PFSK-1 (cell line): ENCODE measurements around the gene FA2H.
A peak's percentile ranks its signal among the peaks of the same experiment; 100 is the strongest.

Experiments used
- FOXP2 ChIP-seq: optimal IDR thresholded peaks from 2 replicates; pipeline ENCODE3; 2011; ENCODE audit warnings: borderline replicate concordance, control low read depth, inconsistent platforms; ENCODE audit not compliant: insufficient read depth; ENCODE audit errors: extremely low read length, extremely low read depth
- POLR2AphosphoS5 ChIP-seq: IDR thresholded peaks from 2 replicates; pipeline ENCODE4 v1.6.1; 2012; ENCODE audit warnings: low read depth, mild to moderate bottlenecking, control low read depth, low read length, moderate library complexity
- REST ChIP-seq, 2 experiments: IDR thresholded peaks; 2 replicates each; pipeline versions ENCODE4 v1.6.1 to v1.8.0; 2011 to 2012; ENCODE audit warnings: low read depth in 2 of 2, low read length in 2 of 2, control low read depth in 1 of 2, inconsistent platforms in 1 of 2, mild to moderate bottlenecking in 1 of 2, moderate library complexity in 1 of 2; ENCODE audit not compliant: insufficient read depth in 1 of 2
- SIN3A ChIP-seq: IDR thresholded peaks from 2 replicates; pipeline ENCODE4 v1.6.1; 2012; ENCODE audit warnings: mild to moderate bottlenecking, low read length, moderate library complexity, borderline replicate concordance; ENCODE audit not compliant: insufficient read depth
- TAF1 ChIP-seq: IDR thresholded peaks from 2 replicates; pipeline ENCODE4 v1.6.1; 2012; ENCODE audit warnings: low read length, control low read depth, borderline replicate concordance; ENCODE audit not compliant: insufficient read depth

Gene FA2H

DNA sequence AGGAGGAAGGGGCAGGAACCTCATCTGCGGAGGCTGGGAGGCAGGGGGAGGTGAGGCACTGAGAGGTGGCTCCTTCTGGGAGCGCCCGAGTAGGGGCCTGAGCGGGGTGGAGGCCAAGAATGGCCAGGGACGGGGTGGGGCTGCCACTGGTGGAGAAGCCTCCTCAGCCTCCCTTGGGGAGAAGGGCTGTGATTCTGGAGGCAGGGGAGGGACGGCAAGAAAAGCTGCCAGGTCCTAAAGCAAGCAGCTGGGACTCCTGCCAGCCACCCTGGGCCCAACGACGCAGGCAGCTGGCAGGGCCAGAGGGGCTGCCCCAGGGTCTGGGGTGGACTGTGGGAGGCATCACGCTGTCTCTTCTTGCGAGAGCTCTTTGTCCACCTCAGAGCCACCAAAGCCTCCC lies 61.3 kb downstream of the FA2H start:
- TF ChIP-seq TAF1 (no peak), SIN3A (no peak), REST (IDR thresholded peaks at IDR 0.05; ENCODE audit: insufficient read depth in 1 of 2, low read depth in 2 of 2, low read length in 2 of 2) (no peak)

DNA sequence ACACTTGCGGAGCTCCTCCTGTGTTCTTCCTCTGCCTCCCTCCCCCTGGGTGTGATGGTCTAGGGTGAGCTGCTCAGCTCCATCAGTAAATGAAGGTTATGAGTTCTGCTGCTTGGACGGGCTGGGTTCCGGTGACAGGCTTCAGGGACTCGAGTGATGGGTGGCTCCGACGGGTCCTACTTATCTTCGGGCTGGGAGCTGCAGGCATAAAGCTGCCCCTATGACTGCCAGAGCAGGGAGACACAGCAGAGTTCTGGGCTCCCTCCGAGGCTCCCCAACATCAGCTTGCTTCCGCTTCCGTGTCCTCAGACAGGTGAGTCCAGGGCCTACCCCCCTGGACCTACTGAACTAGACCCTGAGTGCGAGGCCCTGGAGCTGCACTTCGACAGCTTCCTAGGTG lies 62.7 kb downstream of the FA2H start:
- TF ChIP-seq TAF1 = no peak
- TF ChIP-seq REST (IDR thresholded peaks at IDR 0.05; ENCODE audit: insufficient read depth in 1 of 2, low read depth in 2 of 2, low read length in 2 of 2) = no peak
- no peak for TF ChIP-seq FOXP2
- no peak for TF ChIP-seq SIN3A
- no peak for TF ChIP-seq POLR2AphosphoS5

GRCh38 chr16:74710401-74710800 lies 64.2 kb downstream of the FA2H start:
- TF ChIP-seq FOXP2 (no peak), POLR2AphosphoS5 (no peak), SIN3A (no peak), TAF1 (no peak), REST (IDR thresholded peaks at IDR 0.05; ENCODE audit: insufficient read depth in 1 of 2, low read depth in 2 of 2, low read length in 2 of 2) (no peak)

DNA sequence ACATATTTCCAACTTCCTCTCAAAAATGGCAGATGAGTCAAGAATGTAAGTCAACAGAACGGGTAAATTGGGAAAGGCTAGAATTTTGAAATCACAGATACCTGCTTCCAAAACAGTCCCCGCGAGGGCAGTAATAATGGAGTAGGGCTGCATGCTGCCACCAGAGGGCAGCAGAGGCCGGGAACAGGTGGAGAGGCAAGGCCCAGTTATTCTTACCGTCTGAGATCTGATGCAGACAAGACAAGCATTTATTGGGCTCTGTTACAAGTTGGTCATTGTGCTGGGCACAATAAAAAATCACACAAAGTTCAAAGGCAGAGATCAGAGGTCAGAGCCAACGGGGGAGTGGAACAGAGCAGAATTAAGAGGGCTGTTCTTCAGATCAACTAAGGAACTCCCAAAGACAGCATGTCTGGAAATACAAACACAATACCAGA lies 65.2 kb downstream of the FA2H start:
- TF ChIP-seq REST (IDR thresholded peaks at IDR 0.05; ENCODE audit: insufficient read depth in 1 of 2, low read depth in 2 of 2, low read length in 2 of 2) (no peak), TAF1 (no peak), SIN3A (no peak), FOXP2 (no peak), POLR2AphosphoS5 (no peak)

DNA sequence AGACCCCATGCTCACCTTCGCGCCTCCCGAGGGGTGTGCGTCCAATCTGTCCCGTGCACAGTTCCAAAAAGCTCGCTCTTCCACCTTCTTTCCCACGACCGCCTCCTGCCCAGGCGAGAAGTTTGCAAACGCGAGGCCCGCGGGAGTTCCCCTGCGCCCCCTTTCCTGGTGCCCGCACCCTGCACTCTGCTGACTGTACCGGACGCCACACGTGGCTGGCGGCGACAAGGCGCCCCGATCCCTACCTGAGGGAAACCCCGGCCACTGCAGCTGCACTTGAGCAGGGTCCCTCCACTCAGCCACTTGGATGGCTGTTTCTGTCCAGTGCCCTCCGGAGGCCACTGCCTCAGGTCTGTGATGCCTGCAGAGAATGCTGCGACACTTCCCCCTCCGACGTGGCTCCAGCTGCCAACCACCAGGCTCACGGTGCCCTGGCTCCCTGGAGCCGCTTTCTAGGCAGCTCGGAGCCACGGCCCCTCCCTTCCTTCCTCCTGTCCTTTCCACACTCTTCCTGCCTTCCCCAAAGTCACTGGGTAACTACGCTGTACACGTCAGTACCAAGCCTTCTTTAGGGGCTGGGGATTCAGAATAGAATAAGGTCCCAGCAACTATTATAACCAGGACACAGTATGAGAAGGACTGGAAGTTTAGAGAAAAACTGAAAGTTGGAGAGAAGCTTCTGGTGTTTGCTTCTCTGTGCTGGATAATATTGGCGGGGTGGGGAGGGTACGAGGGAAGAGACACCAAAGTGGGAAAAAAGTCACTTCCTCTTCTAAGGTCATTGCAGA lies 74.0 kb downstream of the FA2H start, which contains the start of gene MLKL:
TSS of gene MLKL (minus strand) at position 425 of the 788 bp plus-strand sequence. CDS start 5,105 bp downstream, outside the sequence.
- TF ChIP-seq REST (IDR thresholded peaks at IDR 0.05; ENCODE audit: insufficient read depth in 1 of 2, low read depth in 2 of 2, low read length in 2 of 2) (no peak), FOXP2 (no peak), SIN3A (no peak), TAF1 (peak; percentile 31; the same call in 1 of the 2 replicates)
